Measurements from ENCODE around the gene TCF7L2.

GRCh38 chr10:113020475-113020753 lies 70.4 kb downstream of the TCF7L2 start:
- no peak for TF ChIP-seq POLR2A (IDR thresholded peaks at IDR 0.05)
- TF ChIP-seq CTCF (IDR thresholded peaks at IDR 0.05) = no peak

Measured in body of pancreas (tissue), 4 donors.